ENCODE results near the gene ZNF789.
"Not testable (repeated sequence)": the region's sequence is repeated elsewhere in the genome, so short reads cannot be mapped to it uniquely, and the experiment has no call there.

The ZNF789 gene

DNA sequence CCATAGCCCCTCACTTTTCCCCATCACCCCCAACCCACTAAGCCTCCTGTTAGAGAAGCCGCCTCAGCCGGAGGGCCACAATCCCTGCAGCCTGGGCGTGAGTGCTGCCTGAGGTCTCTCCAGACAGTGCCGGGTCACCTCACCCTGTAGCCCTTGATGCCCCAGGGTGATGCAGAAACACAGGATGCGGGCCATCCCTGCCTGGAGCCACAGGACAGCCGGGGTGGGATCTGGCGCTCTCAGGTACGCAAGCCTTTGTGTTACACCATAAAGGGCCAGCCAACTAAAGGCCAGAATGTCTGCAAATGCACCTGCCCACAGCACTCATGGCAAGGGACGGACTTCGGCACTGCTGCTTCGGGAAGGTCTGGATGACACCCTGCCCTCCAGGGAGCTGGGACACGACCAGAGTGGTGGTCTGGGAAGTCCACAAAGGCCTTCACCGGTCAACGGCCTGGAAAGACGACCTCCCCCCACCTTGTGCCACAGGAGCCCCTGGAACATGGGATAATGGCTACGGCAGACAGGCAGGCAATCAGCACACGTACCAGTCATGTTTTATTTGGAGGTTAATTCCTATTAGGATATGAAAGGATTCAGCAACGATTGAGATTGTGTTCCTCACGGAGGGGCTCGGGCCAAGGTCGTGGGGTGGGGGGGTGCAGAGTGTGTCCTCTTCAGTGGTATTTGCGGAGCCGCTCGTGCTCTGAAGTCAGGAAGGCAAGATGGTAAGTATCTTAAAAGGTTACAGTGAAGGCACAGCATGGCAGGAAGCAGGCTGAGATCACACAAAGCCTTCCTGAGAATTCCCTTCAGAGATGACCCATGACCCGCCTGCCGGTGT, 14.8 kb upstream of the ZNF789 start:
- DNase-seq (ENCODE audit: low read depth, low spot score) = no peak

DNA sequence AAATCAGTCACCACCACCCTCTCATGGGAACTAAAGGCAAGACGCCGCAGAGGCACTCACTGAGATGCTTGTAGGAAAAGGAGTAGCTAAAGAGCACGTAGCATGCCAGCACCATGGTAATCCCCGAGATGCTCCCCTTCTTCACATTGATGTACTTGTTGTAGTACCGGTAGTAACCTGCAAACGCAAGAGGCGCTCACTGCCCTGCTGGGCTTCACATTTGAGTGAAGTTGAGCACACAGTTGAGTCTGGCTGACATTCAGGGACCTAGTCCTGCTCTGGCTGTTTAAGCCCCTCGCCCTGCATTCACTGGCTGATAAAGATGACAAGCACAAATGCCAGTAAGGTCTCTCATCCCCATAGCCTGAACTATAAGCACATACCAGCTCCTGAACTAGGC, 13.6 kb upstream of the ZNF789 start:
- DNase-seq (ENCODE audit: low read depth, low spot score) = peak; percentile 15

- no peak for DNase-seq (ENCODE audit: low read depth, low spot score)
Observed at GRCh38 chr7:99460651-99461050, 12.0 kb upstream of the ZNF789 start.

DNA sequence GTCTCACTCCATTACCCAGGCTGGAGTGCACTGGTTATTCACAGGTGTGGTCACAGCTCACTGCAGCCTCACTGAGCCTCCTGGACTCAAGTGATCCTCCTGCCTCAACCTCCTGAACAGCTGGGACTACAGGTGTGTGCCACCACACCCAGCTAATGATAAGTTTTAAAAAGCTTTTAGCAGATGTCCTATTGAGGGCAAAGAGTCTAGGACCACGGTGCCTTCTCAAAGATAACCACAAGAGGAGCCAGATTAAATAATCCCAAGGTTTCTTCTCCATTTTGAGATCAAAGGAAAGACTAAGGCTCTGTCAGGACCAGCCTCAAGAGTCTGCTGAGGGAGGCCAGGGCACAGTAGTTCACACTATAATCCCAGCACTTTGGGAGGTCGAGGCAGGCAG, 11.5 kb upstream of the ZNF789 start:
- DNase-seq (ENCODE audit: low read depth, low spot score) = no peak

DNA sequence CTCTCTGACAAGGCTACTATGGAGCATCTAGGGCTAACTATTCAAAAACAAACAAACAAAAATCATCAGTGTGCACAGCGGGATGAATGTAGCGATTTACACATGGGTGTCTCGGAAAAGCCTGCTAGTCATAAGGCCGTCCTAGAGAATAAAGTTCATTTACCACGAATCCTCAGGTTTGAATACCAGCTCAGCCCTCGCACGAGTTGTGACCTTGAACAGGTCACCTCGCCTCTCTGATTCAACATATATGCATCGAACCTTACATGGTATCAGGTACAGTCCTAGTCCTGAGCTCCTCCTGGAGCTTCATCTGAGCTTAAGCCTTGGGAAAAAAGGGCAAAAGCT, 7.3 kb upstream of the ZNF789 start:
- no peak for DNase-seq (ENCODE audit: low read depth, low spot score)

DNA sequence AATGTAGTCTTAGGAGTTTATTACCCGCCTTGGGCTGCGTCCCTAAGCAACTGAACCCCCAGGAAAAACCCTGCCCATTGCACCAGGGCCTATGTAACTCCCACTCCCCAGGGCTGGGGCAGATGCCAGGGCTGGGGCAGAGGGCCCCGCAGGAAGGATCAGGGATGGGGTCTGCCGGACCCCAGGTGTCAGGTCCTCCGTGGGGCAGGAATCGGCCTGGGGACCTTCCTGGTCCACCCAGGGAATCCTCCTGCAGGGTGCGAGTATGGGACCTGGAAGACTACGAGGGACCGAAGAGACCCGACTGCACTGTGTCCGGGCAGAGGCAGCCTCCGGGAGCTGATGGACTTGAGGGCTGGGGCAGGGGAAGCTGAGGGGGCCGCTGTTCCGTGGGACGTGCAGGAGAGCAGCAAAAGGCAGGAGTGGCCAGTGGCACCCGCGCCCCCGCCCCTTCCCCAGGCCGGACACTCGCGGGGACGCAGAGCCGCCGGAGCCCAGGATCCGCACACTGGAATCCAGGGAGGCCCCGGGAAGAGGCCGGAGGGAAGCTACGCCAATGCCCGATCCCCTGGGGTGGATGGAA, 4.3 kb upstream of the ZNF789 start:
- DNase-seq (ENCODE audit: low read depth, low spot score) = no peak

DNA sequence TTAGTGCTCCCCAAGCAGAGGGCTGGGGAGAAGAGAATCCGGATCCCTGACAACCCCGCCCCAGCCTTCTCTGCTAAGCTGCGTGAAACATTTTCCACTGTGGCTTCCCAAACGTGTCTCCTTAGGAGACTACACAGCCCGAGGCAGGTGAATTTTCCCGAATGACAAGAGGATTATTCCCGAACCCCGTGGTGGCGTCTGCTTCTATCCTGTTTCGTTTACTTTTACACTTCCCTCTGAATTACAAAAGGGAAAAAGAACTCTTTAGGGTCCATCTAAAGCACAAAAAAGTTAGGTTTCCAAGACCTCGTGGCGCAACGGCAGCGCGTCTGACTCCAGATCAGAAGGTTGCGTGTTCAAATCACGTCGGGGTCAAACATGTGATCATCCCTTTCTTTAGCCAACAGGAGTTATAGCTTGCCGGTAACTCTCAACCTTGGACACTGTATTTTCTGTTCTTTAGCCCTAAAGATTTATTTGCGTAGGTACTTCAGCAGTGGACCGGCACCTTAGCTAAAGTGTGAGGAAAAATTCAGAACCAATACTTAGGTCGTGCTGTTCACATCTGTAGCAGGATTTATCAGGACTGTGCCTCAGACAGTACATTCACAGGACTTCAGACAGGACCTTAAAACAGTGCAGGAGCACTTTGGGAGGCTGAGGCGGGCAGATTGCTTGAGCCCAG, 3.2 kb upstream of the ZNF789 start:
- no peak for DNase-seq (ENCODE audit: low read depth, low spot score)

DNA sequence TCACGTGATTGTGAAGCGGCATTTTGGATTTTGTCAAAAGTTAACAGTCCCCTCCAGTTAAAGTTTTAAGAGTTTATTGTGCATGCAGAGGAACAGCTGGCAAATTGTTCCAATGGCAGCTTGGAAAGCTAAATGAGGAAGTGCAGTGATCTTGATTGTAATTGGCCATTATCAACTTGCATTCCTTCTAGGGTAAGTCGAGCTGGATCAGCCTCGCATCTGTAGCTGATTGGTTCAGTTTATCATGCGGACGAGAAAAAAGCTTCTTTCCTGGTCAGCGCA, 566 bp downstream of the ZNF789 start:
- DNase-seq (ENCODE audit: low read depth, low spot score) = peak; percentile 79

GRCh38 chr7:99476107-99476506, 3.4 kb downstream of the ZNF789 start:
- no peak for DNase-seq (ENCODE audit: low read depth, low spot score)

DNA sequence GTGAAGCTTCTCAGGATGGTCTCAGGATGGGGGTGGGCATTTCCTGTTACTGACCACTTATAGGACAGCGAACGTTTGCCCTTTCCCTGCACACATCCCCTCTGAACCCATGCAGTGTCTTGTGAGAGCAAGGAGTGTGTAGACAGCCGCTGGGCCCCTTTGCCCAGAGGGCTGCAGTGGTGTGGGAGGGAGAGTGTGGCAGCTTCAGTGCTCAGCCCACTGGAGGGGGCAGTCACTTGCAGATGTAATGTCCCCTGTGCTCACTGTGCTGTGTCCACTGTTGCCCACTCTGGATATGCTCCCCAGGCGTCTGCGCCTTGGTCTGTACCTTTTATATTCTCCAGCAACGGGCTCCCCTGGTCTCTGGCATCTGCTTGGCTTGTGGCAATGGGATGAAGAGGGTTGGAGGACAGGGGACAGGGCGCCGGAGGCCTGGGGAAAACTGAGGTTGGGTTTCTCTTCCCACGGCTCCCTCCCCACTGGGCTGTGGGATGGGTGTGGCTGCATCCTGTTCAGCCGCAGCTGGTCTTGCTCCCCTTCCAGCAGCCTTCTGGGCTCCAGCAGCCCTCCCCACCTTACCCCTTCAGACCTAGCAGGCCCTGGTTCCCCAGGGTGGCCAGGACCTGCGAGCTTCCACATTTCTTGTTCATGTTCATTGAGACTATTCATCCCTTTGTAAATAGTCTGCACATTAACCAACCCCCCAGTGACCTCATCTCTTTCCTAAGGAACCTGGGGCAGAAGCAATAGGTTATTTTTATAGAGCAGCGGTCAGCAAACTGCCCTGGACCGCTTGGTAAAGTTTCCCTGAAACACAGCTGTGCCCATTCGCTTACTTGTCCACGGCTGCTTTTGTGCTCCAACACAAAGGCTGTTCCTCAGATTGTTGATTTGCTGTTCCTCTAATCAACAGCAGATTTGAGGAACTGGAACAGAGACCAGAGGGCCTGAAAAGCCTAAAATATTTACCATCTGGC, 6.1 kb downstream of the ZNF789 start:
- no peak for DNase-seq (ENCODE audit: low read depth, low spot score)

GRCh38 chr7:99485094-99485493, 12.4 kb downstream of the ZNF789 start:
- DNase-seq (ENCODE audit: low read depth, low spot score) = no peak

DNA sequence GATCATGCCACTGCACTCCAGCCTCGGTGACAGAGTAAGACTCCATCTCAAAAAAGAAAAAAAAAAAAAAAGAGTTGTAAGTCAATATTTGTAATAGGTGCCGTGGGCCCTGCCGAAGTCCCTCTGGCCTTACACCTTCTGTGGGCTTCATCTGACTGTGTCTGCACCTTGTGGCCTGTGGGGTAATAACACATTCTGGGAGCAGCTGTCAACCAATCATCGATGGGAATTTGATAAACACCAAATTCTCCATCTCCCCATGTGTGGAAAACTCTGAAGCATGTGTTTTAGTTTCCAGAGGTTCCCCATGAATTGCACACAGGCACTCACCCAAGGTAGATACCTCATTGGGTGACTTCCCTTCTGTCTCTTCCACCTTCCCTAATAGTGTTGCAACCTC, 16.5 kb downstream of the ZNF789 start:
- DNase-seq (ENCODE audit: low read depth, low spot score) = no peak

DNA sequence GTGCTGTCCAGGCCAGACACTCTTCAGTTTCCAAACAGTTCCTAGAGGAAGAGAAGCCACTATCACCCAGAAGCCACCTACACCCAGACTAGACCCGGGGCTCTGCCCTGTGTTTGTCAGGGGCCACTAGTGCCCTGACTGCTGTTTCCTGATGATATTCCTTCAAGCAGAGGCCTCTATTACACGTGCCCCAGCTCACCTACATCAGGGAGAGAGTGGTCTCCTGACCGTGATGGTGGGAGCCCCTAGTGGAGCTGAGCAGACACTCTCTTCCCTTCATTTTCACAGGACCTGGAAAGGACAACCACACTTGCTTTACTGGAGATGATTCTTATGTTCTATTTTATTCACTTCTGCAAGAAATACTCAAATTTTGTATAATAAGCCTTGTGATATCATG, 18.2 kb downstream of the ZNF789 start:
- no peak for DNase-seq (ENCODE audit: low read depth, low spot score)

- no peak for DNase-seq (ENCODE audit: low read depth, low spot score)
Observed at GRCh38 chr7:99493823-99494222, 21.1 kb downstream of the ZNF789 start.

GRCh38 chr7:99497766-99498545, 25.3 kb downstream of the ZNF789 start:
- DNase-seq (ENCODE audit: low read depth, low spot score) = no peak

- no peak for DNase-seq (ENCODE audit: low read depth, low spot score)
Observed at GRCh38 chr7:99498546-99498944, 25.9 kb downstream of the ZNF789 start.

DNA sequence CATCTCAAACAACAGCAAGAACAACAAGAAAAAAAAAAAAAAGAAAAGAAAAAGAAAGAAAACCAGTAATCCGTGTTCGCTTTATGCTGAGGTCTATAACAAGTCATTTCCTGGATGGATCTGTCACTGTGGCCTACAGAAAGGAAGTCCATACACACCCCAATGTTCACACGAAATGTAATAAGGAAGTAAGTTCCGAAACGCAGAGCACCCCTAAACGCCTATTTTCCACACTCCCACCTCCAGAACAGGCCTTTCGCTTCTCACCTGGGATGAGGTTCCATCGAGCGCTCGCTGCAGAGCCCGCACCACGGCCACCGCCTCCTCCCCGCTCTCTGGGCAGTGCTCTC, 26.7 kb downstream of the ZNF789 start:
- DNase-seq (ENCODE audit: low read depth, low spot score) = no peak

DNA sequence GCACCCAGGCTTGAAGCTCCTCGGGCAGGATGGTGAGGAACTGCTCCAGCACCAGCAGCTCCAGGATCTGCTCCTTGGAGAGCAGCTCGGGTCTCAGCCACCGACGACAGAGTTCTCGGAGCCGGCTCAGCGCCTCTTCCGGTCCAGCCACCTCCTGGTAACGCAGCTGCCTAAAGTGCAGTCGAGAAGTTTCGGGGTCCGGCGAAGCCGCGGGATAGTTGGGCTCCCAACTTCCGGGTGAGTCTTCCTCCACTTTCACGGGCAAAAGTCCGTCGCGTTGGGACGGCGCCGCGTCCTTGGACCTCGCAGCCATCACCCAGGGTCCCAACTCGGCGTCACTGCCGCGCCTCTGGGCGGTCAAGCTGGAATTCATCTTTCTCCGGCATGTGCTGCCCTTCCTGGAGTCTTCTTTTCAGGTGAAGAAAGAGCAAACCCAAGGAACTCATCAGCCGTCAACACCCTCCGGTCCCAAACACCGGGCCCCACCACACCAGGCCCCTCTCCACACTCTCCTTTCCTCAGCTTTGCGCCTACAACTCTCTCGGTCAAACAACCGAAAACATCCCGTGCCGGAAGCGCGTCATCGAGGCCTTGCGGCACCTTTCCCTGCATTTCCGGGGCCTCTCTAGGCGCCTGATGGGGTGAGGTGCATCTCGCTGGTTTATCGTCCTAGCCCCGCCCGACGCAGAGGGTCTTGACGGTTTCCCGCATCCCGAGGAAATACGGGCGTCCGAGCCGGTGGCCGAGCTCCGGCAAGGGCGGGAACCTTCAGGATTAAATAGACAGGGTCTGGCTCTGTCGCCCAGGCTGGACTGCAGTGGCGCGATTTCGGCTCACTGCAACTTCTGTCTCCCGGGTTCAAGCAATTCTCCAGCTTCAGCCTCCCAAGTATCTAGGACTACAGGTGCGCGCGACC, 27.3 kb downstream of the ZNF789 start, which contains the start of gene ZNF394:
ZNF394 (minus strand) TSS at position 561 of the 916 bp plus-strand sequence; CDS start at position 373, 188 bp downstream.
- DNase-seq (ENCODE audit: low read depth, low spot score) = peak; percentile 96

DNA sequence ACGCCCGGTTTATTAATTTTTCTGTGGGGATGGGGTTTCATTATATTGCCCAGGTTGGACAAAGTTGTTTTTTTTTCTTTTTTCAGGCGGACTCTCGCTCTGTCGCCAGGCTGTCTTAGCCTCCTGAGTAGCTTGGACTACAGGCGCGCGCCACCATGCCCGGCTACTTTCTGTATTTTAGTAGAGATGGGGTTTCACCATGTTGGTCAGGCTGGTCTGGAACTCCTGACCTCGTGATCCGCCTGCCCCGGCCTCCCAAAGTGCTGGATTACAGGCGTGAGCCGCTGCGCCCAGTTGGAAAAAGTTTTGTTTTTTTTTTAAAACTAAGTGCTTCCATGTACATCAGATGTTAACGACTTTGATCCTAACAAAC, 27.9 kb downstream of the ZNF789 start:
- no peak for DNase-seq (ENCODE audit: low read depth, low spot score)

DNA sequence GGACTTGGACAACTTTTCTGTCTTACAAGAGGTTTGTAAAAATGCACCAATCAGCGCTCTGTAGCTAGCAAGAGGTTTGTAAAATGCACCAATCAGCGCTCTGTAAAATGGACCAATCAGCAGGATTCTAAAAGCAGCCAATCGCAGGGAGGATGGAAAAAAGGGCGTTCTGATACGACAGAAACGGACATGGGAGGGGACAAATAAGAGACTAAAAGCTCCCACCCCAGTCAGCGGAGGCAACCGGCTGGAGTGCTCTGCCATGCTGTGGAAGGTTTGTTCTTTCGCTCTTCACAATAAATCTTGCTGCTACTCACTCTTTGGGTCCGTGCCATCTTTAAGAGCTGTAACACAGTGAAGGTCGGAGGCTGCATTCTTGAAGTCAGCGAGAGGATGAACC, 28.5 kb downstream of the ZNF789 start:
- DNase-seq (ENCODE audit: low read depth, low spot score) = not testable (repeated sequence)

All from astrocyte of the hippocampus (primary cell).